HUDEP-2 (cell line): ENCODE results near the gene RHO.
"Not testable (repeated sequence)": the region's sequence is repeated elsewhere in the genome, so short reads cannot be mapped to it uniquely, and the experiment has no call there.

Source experiments
- DNase-seq, 76 experiments: peaks; one replicate each; lab custom pipeline; 2025; ENCODE audit not compliant: unreplicated experiment in 76 of 76; lab: John Stamatoyannopoulos, UW

Gene RHO

DNA sequence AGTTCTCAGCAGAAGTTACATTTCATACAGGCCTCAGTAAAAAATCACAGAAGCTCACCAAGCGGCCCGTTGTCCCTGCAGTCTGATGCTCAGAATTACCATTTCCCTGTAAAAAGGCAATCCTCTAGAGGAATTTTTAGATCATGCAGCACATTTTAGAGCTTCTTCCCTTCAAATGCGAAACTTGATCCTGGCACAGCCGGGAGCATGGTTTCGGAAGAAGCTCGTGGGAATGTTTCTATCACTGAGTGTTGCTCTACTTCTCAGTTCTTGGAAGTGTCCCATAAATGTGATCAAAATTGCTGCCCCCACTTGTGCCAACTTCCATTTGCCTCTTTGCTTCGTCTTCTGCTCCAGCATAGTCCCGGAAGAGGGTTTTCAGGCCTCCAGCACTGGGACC lies 10.8 kb downstream of the RHO start:
- no peak for DNase-seq

DNA sequence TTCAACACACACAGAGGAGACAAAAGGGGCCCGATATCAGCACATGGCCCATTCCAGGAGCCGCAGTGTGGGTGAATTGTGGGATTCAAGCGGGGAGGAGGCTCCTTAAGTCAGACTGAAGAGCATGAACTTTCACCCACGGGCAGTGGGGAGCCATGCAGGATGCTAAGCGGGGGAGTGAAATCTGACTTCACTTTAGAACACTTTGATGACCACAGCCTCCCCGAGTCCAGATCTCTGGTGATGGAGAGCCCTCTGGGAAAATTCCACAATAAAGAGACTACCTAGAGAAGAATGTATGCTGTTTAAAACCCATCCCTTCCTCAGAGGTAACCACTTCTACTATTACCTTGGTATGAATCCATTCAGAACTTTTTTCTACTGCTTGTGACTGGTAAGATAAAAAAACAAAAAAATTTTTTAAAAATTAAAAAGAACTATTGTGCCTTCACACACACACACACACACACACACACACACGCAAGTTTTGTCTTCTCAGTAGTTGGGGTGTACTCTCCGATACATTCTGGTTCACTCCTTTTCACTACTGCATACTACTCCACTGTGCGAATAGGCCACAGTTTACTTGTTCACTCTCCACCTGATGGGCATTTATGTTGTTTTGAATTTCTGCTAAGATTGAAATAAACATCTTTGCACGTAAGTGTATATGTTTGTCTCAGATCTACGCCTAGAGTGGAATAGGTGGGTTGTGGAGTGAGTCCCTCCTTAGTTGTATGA lies 12.5 kb downstream of the RHO start:
- no peak for DNase-seq

DNA sequence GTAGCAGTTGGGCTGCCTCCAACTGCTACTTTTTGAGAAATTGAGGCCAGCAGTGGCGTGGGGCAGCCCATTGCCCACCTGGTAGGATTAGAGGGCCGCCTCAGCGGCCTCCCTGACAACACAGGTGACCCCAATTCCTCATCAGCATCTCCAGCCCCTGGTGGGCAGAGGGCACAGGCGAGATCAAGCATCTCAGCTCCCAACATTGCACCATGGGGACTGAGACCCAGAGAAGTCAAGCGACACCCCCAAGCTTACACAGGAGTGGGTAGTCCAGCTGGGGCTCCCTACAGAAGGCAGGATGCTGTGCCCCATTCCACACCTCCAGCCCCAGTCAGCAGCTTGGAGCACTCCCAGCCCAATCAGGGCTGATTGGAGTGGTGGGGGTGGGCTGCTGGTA lies 14.3 kb downstream of the RHO start:
- no peak for DNase-seq

DNA sequence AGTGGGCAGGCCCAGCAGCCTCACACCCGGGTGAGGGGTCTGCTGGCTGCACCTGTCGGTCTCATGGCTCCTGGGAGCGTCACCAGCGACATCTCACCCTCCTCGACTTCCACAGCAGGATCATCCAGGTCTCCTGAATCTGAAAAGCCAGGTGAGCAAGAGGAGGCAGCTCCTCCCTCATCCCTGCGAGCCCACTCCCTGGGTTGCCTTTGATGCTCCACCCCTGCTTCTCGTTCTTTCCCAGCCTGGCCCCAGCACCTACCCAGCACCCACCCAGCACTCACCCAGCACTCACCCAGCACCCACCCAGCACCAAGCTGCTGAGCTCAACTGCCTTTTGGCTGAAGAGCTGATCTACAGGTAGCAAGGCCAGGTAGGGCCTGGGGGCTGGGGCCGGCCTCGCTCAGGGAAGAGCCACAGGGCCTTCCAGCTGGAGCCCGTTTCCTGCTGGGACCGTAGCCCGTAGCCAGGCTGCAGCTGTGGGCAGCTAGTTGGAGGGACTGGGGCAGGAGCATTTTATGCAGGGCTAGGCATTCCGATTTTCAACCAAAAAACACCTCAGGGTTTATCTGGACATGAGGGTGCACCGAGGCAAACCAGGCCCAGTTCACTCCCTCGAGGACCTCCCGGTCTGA lies 14.8 kb downstream of the RHO start, which contains the start of gene H1-8:
TSS of gene H1-8 (plus strand) at position 20 of the 635 bp plus-strand sequence. CDS start at position 64, 44 bp downstream.
- DNase-seq: no peak

DNA sequence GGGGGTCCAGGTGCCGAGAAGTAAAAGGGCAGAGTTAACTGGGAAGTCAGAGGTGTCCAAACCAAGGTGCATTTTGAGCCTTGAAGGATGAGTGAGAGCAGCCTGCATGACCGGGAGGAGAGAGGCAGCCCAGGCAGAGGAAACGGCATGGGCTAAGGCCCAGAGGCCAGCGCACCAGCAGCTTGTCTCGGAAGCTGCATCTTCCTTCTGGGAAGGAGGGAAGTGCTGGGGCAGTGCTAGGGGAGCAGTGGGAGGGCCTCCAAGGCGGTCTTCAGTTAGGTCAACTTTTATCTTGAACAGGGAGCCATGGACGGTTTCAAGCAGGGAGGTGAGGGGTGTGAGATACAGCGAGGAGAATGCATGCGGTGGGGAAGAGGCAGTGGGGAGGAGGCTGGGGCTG lies 15.6 kb downstream of the RHO start:
- DNase-seq: no peak

DNA sequence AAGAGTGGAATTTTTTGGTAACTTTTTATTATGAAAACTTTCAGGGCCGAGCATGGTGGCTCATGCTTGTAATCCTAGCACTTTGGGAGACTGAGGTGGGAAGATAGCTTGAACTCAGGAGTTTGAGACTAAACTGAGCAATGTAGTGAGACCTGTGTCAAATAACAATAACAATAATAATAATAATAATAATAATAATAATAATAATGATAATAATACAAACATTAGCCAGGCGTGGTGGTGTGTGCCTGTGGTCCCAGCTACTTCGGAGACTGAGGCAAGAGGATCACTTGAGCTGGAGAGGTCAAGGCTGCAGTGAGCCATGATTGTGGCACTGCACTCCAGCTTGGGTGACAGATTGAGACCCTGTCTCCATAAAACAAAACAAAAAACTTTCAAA lies 17.5 kb downstream of the RHO start:
- not testable (repeated sequence) for DNase-seq

DNA sequence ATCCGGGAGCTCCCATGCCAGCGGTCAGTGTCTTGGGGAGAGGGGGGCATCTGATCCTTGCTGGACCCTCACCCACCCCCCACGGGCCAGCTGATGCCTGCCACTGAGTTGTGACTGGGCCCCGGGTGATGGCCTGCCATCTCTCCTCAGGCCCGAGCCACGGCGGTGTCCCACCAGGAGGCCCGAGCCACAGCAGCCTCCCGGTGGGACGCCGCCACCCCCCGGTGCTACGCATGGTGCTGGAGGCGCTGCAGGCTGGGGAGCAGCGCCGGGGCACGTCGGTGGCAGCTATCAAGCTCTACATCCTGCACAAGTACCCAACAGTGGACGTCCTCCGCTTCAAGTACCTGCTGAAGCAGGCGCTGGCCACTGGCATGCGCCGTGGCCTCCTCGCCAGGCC lies 18.8 kb downstream of the RHO start:
- no peak for DNase-seq

DNA sequence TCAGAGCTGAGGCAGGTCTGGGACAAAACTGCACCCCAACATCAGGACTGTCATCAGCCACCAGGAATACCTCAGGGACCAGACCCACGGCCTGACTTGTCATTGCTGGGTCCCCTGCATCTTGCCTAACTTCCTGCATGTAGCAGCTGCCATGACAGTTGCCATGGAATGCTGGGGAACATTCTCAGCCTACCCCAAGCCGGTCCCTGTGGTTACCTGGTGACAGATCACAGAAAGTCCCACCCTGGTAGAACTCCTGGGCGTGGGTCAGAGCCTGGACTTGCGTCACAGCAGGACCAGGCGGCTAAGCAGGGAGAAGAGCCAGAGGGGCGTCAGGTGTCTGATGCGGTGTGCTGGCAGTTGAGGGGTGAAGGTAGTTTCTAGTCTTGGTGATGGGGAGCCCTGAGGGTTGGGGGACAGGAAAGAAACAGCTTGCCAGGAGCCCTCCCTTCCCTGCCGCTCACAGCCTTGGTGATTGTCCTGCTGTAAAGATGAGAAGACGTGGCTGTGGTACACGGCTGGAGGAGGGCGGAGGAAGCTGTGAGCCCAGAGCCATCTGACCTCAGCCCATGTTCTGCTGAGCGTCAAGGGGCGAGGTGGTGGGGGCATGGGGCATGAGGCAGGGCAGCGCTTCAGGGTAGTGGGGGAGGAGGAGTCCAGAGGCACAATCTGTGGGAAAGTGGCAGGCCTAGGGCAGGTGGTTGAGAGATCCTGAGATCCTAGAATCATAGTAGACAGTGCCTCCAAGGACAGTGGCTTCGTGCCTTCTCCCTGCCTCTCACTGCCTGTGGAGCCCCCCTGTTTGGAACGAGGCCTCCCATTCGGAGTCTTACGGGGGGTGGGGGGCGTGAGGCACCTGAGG lies 19.9 kb downstream of the RHO start:
- DNase-seq: no peak

DNA sequence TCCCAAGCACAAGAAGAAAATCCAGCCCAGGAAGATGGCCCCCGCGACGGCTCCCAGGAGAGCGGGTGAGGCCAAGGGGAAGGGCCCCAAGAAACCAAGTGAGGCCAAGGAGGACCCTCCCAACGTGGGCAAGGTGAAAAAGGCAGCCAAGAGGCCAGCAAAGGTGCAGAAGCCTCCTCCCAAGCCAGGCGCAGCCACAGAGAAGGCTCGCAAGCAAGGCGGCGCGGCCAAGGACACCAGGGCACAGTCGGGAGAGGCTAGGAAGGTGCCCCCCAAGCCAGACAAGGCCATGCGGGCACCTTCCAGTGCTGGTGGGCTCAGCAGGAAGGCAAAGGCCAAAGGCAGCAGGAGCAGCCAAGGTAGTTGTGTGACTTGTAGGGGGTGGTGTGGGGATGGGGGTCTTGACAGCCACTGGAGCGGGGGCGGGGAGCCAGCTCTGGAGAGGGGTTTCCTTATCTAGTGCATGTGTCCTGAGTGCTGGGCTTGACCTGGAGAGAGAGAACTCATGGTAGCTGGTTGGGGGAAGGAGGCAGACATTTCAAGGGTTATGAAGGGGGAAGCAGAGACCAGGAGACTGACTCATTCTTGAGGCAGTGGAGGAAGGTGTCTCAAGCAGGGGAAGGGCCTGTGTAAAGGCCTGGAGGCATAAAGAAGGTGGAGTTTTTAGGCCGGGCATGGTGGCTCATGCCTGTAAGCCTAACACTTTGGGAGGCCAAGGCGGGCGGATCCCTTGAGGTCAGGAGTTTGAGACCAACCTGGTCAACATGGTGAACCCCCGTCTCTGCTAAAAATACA lies 20.8 kb downstream of the RHO start:
- DNase-seq: no peak

DNA sequence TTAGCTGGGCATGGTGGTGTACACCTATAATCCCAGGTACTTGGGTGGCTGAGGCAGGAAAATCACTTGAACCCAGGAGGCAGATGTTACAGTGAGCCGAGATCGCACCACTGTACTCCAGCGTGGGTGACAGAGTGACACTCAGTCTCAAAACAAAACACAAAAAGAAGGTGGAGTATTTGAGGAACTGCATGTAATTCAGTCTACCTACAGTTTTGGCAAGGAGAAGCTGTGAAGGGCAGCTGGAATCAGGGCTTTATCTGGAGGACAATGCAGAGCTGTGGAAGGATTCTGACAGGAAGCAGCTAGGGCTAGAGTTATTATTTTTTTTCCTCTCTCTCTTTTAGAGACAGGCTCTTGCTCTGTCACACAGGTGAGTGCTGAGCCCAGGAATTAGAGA lies 21.4 kb downstream of the RHO start:
- no peak for DNase-seq

DNA sequence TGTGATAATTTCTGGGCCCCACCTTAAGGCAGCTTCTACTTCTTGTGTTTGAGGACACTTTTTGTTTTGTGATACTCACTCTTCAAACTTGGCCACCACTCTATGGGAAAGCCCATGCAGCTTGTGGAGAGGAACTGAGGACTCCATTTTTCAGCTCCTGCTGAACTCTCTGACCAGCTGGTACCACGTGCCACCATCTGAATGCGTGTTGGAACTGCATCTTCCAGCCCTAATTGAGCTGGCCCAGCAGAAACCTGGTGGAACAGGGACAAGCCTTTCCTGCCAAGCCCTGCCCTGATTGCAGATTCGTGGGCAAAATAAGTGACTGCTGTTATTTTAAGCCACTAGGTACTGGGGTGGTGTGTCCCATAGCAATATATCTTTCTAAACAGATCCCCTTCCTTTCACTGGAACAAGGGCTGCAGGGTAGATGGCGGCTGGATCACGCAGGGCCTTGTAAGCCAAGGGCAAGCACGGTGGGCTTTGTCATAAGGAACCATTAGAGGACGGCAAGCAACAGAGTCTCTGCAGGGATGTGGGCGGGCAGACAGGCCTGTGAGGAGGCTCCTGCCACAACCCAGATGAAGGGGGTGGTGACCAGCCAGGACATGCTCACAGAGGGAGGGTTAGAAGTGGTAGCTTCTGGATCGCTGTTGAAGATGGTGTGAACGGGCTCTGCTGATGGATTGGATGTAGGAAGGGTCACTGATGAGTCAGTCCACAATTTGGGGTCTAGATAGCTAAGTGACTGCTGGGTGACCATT lies 24.0 kb downstream of the RHO start:
- no peak for DNase-seq

DNA sequence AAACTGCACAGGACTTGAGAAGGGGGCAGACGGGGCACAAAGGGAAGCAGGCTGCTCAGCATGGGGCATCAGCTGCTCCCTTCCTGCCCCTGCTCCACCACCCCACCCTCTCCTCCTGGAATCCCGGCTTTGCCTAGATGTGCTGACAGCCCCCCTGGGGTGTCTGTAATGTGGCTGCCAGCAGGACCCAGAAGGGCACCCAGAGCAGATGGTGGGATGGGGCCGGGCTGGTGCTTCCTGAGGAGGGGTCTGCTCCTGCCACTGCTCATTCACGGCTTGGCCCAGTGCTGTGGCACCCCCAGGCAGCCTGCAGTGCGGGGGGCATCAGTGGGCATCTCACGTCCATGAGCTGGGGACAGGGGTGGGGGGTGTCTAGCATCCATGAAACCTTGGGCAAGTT lies 24.7 kb downstream of the RHO start:
- peak in 1 of 76 experiments; percentile 10 for DNase-seq

DNA sequence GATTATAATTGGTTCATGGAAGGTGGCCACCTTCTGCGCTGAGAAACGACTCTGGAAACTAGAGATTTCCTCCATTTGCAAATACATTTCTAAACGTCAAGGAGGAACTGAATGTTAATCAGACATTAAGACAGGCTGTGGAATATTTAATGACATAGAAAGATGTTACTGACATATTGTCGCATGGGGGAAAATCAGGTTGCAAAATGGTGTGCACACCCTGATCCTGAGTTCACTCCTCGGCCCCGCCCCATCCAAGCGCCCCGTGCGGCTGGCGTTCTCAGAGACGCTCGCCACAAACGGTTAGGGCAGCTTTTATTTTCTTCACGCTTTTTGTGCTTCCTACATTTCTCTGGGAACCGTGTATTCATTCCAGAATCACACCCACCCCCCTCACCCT lies 25.3 kb downstream of the RHO start:
- DNase-seq: no peak

DNA sequence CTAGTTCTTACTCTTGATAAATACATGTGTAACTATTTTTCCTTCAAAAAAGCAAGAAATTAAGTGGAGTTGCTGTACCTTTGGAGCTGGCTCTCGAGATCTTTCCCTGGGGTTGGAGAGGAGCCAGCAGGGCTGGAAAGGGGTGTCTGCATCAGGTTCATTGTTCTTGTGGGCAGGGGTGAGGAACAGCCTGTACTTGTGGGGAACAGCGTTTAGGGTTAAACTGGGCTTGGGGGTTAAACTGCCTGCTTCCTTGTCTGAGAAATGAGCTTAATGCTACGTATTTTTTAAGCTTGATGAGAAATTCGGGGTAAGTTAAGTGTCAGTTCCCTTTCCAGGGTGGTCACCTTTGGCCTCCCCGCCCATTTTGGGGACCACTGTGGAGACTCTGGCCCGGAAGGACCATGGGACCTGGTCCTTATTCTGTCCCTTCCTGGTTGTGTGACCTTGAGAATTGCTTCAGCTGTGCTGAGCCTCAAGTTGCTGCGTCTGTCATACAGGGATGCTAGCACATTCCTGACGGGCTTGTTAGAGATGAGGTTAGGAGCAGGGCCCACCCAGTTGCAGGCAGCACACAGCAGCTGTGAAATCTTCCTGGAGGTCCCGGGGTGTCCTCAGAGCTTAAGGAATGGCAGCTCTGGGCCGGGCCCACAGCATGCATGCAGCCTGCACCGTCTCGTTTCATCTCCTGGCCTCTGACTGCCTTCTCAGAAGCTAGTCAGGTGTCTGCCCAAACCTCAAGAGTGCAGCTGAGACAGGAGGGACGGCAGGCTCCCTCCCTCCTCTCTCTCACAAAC lies 26.1 kb downstream of the RHO start:
- peak in 1 of 76 experiments; percentile 8 for DNase-seq

DNA sequence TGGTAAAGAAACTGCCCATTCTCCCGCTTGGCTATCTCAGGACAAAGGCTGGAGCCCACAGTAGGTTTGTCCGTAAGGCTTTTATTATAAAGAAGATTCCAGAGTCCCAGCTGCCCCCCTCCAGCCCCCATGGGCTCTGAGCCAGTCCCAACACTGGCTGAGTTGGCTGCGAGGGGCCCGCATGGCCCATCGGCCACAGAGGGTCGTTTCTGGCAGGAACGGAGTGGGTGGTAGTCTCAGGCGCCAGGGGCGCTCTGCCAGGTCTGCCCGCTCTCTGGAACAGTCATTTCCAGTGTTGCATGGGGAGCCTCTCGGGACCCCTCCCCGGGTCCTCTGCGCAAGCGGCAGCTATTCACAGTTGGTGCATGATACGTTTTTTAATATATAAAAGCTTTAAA lies 26.7 kb downstream of the RHO start:
- DNase-seq: no peak

DNA sequence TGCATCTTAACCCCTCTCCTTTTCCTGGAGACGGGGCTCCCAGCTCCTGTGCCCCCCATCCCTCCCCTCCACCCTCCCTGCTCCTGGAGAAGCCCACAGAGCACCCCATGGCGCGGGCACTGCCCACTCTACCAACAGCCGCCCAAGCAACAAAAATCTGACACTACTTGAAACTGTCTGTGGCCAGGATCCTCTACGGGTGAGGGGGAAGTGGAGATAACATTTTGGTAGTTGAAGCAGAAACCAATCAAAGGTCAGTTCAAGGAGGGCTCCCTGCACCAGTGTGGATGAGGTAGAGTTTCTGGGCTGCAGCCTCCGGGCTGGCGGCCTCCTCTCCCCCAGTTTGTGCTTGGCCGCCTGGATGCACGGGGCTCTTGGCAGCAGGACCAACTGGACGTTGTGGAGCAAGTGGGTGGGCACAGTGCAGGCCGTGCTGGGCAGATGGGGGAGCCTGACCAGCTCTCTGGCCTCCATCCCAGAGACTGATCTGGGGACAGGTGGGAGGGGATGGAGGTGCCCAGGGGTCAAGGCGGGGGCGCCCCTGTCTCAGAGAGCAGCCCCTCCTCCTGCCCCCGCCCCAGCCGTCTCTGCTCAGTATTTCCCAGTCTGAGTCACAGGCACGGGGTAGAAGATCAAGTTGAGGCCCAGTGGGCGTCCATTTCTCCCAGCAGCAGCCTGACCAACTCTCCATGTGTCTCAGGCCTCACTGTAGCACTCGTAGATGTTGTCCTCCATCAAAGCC lies 27.3 kb downstream of the RHO start:
- DNase-seq: peak in 1 of 76 experiments; percentile 9

DNA sequence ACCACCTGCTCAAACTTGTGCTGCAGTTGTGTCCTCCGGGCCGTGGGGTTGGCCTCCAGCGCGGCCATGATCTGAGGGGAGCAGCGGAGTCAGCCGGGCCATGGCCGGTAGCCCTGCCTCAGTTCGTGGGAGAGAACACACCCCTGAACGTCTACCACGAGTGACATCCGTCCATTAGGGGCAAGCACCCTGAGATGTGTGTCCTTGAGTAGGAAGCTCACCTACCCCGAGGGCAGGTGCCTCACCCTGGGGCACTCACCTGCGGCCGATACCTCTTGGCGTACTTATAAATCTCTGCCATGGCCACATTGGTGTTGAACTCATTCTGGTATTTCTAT lies 27.9 kb downstream of the RHO start:
- DNase-seq: no peak

DNA sequence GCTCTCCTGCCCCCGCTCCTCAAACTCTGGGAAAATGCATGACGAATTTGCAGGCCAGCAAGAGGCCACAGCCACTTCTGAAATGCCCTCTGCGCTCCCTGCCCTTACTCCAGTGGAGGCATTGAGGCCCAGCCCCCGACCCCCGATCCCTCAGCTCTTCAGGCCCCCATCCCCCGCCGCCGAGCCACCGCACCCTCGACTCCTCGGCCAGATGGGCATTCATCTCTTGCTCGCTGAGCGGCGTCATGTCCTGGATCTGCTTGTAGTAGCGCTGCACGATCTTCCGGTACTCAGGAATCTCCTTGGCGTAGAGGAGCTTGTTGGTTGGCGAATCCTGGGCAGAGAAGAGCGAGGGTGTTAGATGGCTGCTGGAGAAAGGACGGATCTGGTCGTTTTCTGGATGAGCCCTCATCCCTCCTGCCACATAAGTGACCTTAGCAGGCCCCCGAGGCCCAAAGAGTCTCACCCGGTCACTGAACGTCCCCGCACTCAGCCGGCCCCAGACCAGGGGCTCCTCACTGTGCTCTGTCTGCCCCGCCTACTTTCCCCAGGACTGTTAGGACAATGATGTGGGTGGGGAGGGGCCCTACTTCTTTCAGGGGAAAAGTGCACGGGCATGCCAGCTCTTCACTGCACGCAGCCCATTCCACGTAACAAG lies 28.6 kb downstream of the RHO start:
- no peak for DNase-seq
